IMR-90 (cell line): ENCODE data around the gene ZXDA. TPM values are rescaled to one million over a fixed set of nuclear protein-coding genes. Genes with fewer than 3 reads are reported as not detected.
"Not testable (repeated sequence)": the region's sequence is repeated elsewhere in the genome, so short reads cannot be mapped to it uniquely, and the experiment has no call there.

Experiments used
- ATAC-seq: fragments of 200-7000 bp; cut with Tn5 transposase; 2 replicates; pipeline ENCODE4 v1.9.1; 2020; ENCODE audit warnings: low read depth, mild to moderate bottlenecking, moderate library complexity
- BruUV-seq: library from RNA; stranded (reverse); fragments of 400-500 nt; replicated peaks from 2 replicates; lab custom pipeline; 2021; lab: Mats Ljungman, UMichigan
- CTCF ChIA-PET: fragments of 300-600 bp; formaldehyde crosslinking; extraction: SDS; loops from one replicate; lab custom pipeline; 2021; ENCODE audit warnings: antibody characterized with exemption; lab: Yijun Ruan, JAX
- POLR2A ChIA-PET: fragments of 300-600 bp; sonication (Branson Sonifier 250); formaldehyde crosslinking; loops from one replicate; lab custom pipeline; 2022; ENCODE audit warnings: antibody characterized with exemption; ENCODE audit not compliant: unreplicated experiment; lab: Charles Lee
- DNase-seq: peaks from one replicate; pipeline ENCODE4 v3.0.0; 2013
- H2AFZ ChIP-seq: replicated peaks from 2 replicates; pipeline ENCODE3; 2013; ENCODE audit warnings: low read length, mild to moderate bottlenecking; ENCODE audit not compliant: poor library complexity
- H2AK5ac ChIP-seq: 2 replicates; pipeline ENCODE4 v1.6.1; 2013; ENCODE audit warnings: low read depth, low read length, inconsistent platforms
- H2AK9ac ChIP-seq: replicated peaks from 2 replicates; pipeline ENCODE3; 2013; ENCODE audit warnings: mild to moderate bottlenecking, low read depth, low read length, moderate library complexity; ENCODE audit not compliant: poor library complexity
- H2BK120ac ChIP-seq: 2 replicates; pipeline ENCODE4 v1.6.1; 2013; ENCODE audit warnings: low read depth, low read length, inconsistent platforms
- H2BK15ac ChIP-seq: 3 replicates; pipeline ENCODE4 v1.6.1; 2013; ENCODE audit warnings: low read depth, low read length, inconsistent platforms
- H2BK20ac ChIP-seq: 2 replicates; pipeline ENCODE4 v1.6.1; 2013; ENCODE audit warnings: low read depth, mild to moderate bottlenecking, inconsistent platforms, low read length, moderate library complexity
- H2BK5ac ChIP-seq: 2 replicates; pipeline ENCODE4 v1.6.1; 2013; ENCODE audit warnings: mild to moderate bottlenecking, low read depth, low read length, inconsistent platforms; ENCODE audit not compliant: poor library complexity, severe bottlenecking
- H3K14ac ChIP-seq: replicated peaks from 2 replicates; pipeline ENCODE4 v1.6.1; 2013; ENCODE audit warnings: low read depth, low read length, inconsistent platforms
- H3K18ac ChIP-seq: 2 replicates; pipeline ENCODE4 v1.6.1; 2013; ENCODE audit warnings: low read depth, low read length, control low read depth
- H3K23ac ChIP-seq: 2 replicates; pipeline ENCODE4 v1.6.1; 2013; ENCODE audit warnings: low read depth, low read length, inconsistent platforms
- H3K27ac ChIP-seq: 2 replicates; pipeline ENCODE4 v1.5.1; 2013; ENCODE audit warnings: mild to moderate bottlenecking, control low read depth, low read length; ENCODE audit not compliant: insufficient read depth
- H3K27me3 ChIP-seq: 2 replicates; pipeline ENCODE4 v1.6.1; 2013; ENCODE audit warnings: low read length; ENCODE audit not compliant: control insufficient read depth, insufficient read depth
- H3K36me3 ChIP-seq: 2 replicates; pipeline ENCODE4 v1.6.1; 2013; ENCODE audit warnings: low read length, mixed read lengths; ENCODE audit not compliant: control insufficient read depth, insufficient read depth
- H3K4ac ChIP-seq: 2 replicates; pipeline ENCODE4 v1.6.1; 2013; ENCODE audit warnings: low read depth, low read length, inconsistent platforms
- H3K4me1 ChIP-seq: 2 replicates; pipeline ENCODE4 v1.6.1; 2013; ENCODE audit warnings: low read length, mixed read lengths; ENCODE audit not compliant: control insufficient read depth, insufficient read depth
- H3K4me2 ChIP-seq: 2 replicates; pipeline ENCODE4 v1.6.1; 2013; ENCODE audit warnings: low read depth, mild to moderate bottlenecking, control low read depth, low read length, moderate library complexity
- H3K4me3 ChIP-seq: 2 replicates; pipeline ENCODE4 v1.5.1; 2013; ENCODE audit warnings: low read depth, mild to moderate bottlenecking, control low read depth, low read length, moderate library complexity; ENCODE audit not compliant: insufficient read depth
- H3K56ac ChIP-seq: 2 replicates; pipeline ENCODE4 v1.6.1; 2013; ENCODE audit warnings: low read length, inconsistent platforms; ENCODE audit not compliant: insufficient read depth; ENCODE audit errors: extremely low read depth
- H3K79me1 ChIP-seq, 2 experiments: 2 replicates each; pipeline ENCODE4 v1.6.1; 2013; ENCODE audit warnings: low read length in 2 of 2, inconsistent platforms in 1 of 2, low read depth in 1 of 2
- H3K9ac ChIP-seq: 2 replicates; pipeline ENCODE4 v1.6.1; 2013; ENCODE audit warnings: low read depth, low read length, control low read depth
- H3K9me1 ChIP-seq: 2 replicates; pipeline ENCODE4 v1.6.1; 2013; ENCODE audit warnings: low read length, inconsistent platforms; ENCODE audit not compliant: insufficient read depth
- H3K9me3 ChIP-seq: 2 replicates; pipeline ENCODE4 v1.6.1; 2013; ENCODE audit warnings: low read length; ENCODE audit not compliant: control insufficient read depth, insufficient read depth
- H4K20me1 ChIP-seq: 2 replicates; pipeline ENCODE4 v1.6.1; 2013; ENCODE audit warnings: low read length, inconsistent platforms; ENCODE audit not compliant: insufficient read depth
- H4K5ac ChIP-seq: 2 replicates; pipeline ENCODE4 v1.6.1; 2013; ENCODE audit warnings: mild to moderate bottlenecking, low read depth, low read length, control low read depth
- H4K8ac ChIP-seq, 2 experiments: 2 replicates each; pipeline ENCODE4 v1.6.1; 2013; ENCODE audit warnings: low read depth in 2 of 2, low read length in 2 of 2, control low read depth in 1 of 2, inconsistent platforms in 1 of 2
- H4K91ac ChIP-seq: 2 replicates; pipeline ENCODE4 v1.6.1; 2013; ENCODE audit warnings: low read depth, low read length, inconsistent platforms; ENCODE audit not compliant: insufficient read depth
- WGBS, 2 experiments: methylation state at CpG; one replicate each; pipeline versions ENCODE4 v1.1.5 to v1.1.7; 2013; ENCODE audit warnings: missing lambda C conversion rate in 2 of 2; ENCODE audit not compliant: insufficient read length in 1 of 2; ENCODE audit errors: extremely low coverage in 2 of 2; 5-methylcytosine and 5-hydroxymethylcytosine counted together
- dilution Hi-C: fragments of 300-500 bp; cut with HindIII; formaldehyde crosslinking; loops from one replicate; pipeline ENCODE4 v1.14.3; 2018; ENCODE audit warnings: low sequenced_read_pairs; ENCODE audit not compliant: unreplicated experiment
- in situ Hi-C: fragments of 300-500 bp; cut with MboI; formaldehyde crosslinking; loops from 3 replicates; pipeline ENCODE4 v1.14.3; 2019; ENCODE audit warnings: low sequenced_read_pairs, inconsistent platforms, mixed read lengths
- intact Hi-C: fragments of 100-400 bp; cut with micrococcal nuclease; formaldehyde crosslinking; loops from 2 replicates; pipeline ENCODE4 v1.10.0; 2022
- polyA plus RNA-seq, 3 experiments: library from polyadenylated mRNA; depleted of rRNA; stranded (reverse); fragments of >200 nt; gene quantifications; 2 replicates each; pipeline ENCODE4 v1.2.3, GENCODE V29; 2012; ENCODE audit warnings: low replicate concordance in 1 of 3
- total RNA-seq: library from RNA; depleted of rRNA; stranded (reverse); fragments of >200 nt; gene quantifications from 2 replicates; pipeline ENCODE4 v1.2.3, GENCODE V29; 2012

ZXDA gene
- total and polyA plus RNA-seq, 2 of the 4 experiments (the other 2 are of a cell fraction), result 1.0 to 3.4 TPM

- H3K4me1 ChIP-seq, H4K91ac ChIP-seq, BruUV-seq, H3K14ac ChIP-seq, H3K9me1 ChIP-seq, H3K4ac ChIP-seq, H3K36me3 ChIP-seq, H3K9me3 ChIP-seq, DNase-seq, H2AK5ac ChIP-seq, POLR2A ChIA-PET, H3K79me1 ChIP-seq, H3K27me3 ChIP-seq, CTCF ChIA-PET, H3K56ac ChIP-seq, H4K20me1 ChIP-seq, H2AK9ac ChIP-seq, H3K23ac ChIP-seq, H2BK120ac ChIP-seq, dilution Hi-C loops, H2BK15ac ChIP-seq, H2BK20ac ChIP-seq: not testable (repeated sequence)
- peak overlapping the region; percentile 87 for H3K27ac ChIP-seq
- H3K4me3 ChIP-seq, result peak overlapping the region; percentile 71
- 0 out of 4 replicates have a peak overlapping the region, but pooled peaks have one; percentile 17 to 64 for H4K8ac ChIP-seq
- H3K9ac ChIP-seq, result peak overlapping the region; percentile 81
- H2AFZ ChIP-seq, result peak overlapping the region; percentile 81
- peak; percentile 72 for ATAC-seq
- H2BK5ac ChIP-seq, result peak overlapping the region; percentile 65
- 44% methylated on average over 9 of the region's 72 CpGs; no CpG with 5 or more reads in 1 of the 2 experiments for WGBS, 2 experiments
- H4K5ac ChIP-seq, result peak overlapping the region; percentile 74; the same call in 1 of the 2 replicates
- H3K18ac ChIP-seq, result peak overlapping the region; percentile 52; the same call in 1 of the 2 replicates
- intact Hi-C loops, result loop anchor here (5.0 kb wide), 1 partner anchor 312 kb away; no protein-coding TSS in a partner anchor
- in situ Hi-C loops, result loop anchor here (10.0 to 25.0 kb wide), 3 partner anchors 325 to 1097 kb away; partner anchors contain the start of gene SPIN2A
- H3K4me2 ChIP-seq, result peak overlapping the region; percentile 89
These were observed 517 bp downstream of the ZXDA start for GRCh38 chrX:57909595-57910286.

GRCh38 chrX:57908972-57909594, 1.2 kb downstream of the ZXDA start:
- CTCF ChIA-PET, H2AK9ac ChIP-seq, H3K9me1 ChIP-seq, DNase-seq, H2BK120ac ChIP-seq, H3K9me3 ChIP-seq, H3K4ac ChIP-seq, H2BK5ac ChIP-seq, dilution Hi-C loops, POLR2A ChIA-PET, H3K23ac ChIP-seq, H3K14ac ChIP-seq, H4K5ac ChIP-seq, H4K20me1 ChIP-seq, H3K18ac ChIP-seq, H2AK5ac ChIP-seq, H3K27me3 ChIP-seq, H3K56ac ChIP-seq, H3K36me3 ChIP-seq, ATAC-seq, H3K27ac ChIP-seq, H2BK20ac ChIP-seq, BruUV-seq, H3K79me1 ChIP-seq, H2BK15ac ChIP-seq, H3K4me1 ChIP-seq, H4K91ac ChIP-seq: not testable (repeated sequence)
- Histone ChIP-seq H2AFZ (peak overlapping the region; percentile 81), H3K9ac (peak overlapping the region; percentile 81; the same call in 1 of the 2 replicates), H4K8ac (0 out of 4 replicates have a peak overlapping the region, but pooled peaks of 1 of the 2 experiments have one; percentile 16), H3K4me3 (peak overlapping the region; percentile 71), H3K4me2 (peak overlapping the region; percentile 89)
- intact Hi-C loops, result loop anchor here (5.0 kb wide), 1 partner anchor 312 kb away; no protein-coding TSS in a partner anchor
- in situ Hi-C loops, result loop anchor here (25.0 kb wide), 2 partner anchors 772 to 1097 kb away; partner anchors contain the start of gene SPIN2A
- 17% methylated on average over 1 of the region's 28 CpGs; no CpG with 5 or more reads in 1 of the 2 experiments for WGBS, 2 experiments
